ENCODE results near the gene LRRC4. TPM values are rescaled to one million over a fixed set of nuclear protein-coding genes. Genes with fewer than 3 reads are reported as not detected.

LRRC4 gene
- total and polyA plus RNA-seq, 5 donors from 2014 or later: 0.06 TPM; not detected in 4

DNA sequence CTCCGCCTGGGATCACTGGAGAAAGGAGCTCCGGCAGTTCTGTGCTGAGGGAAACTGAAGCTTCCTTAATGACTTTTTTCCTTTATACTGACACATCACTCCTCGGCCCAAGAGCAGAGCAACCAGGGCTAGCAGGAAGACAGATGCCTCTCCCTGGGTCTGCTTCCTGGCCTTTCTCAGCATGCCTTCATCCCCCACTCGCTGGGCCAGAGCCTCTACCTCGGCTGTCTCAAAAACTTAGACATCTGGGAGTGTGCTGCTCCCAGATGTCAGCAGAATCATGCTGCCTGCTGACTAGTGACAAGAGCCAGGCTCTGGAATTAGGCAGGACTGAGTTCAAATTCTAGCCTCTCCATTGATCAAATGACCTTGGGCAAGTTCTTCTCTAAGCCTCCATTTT, 24.4 kb upstream of the LRRC4 start:
- Histone ChIP-seq H3K9me3 (ENCODE audit: control insufficient read depth in 2 of 2, low read length in 2 of 2) (no peaks in the 10 kb centered on the region), H3K27me3 (ENCODE audit: control insufficient read depth, insufficient read depth, low read length) (no peaks in the 10 kb centered on the region), H3K4me1 (ENCODE audit: control insufficient read depth, insufficient read depth, low read length, poor library complexity, severe bottlenecking) (peaks cover 23% of the 10 kb centered on the region), H3K4me3 (ENCODE audit: low read depth, low read length) (no peak overlapping the region), H3K27ac (ENCODE audit: insufficient read depth, low read length, poor library complexity, severe bottlenecking) (no peak overlapping the region), H3K36me3 (ENCODE audit: control insufficient read depth, insufficient read depth, low read length) (no peaks in the 10 kb centered on the region)
- no peak overlapping the region for H3K27ac Mint-ChIP-seq
- no peak overlapping the region for H3K4me3 Mint-ChIP-seq
- DNase-seq (no peak), ATAC-seq (ENCODE audit: low read depth in 2 of 2) (no peak)
- H3K4me1 Mint-ChIP-seq: peaks cover 11 to 64% (median 36%) of the 10 kb centered on the region in 4 donors
- no peaks in the 10 kb centered on the region for H3K36me3 Mint-ChIP-seq
- H3K9me3 Mint-ChIP-seq: no peaks in the 10 kb centered on the region
- no peaks in the 10 kb centered on the region for H3K27me3 Mint-ChIP-seq

DNA sequence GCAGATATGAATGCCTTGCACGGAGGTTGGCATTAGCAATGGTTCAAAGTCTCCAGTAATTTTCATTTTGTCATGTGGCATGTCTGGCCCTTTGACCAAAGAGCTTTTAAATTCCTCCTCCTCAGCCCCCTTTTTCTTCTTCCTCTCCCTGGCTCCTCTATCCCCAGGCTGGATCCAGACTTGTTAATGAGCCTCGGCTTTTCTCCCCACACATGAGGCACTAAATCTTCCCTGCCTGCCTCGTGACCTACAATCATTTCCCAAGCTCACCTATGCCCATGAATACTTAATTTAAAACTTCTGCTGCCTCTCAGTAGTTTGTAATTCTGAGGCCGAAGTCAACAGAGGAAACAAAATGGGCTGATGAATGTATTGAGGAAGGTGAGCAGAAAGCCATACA, 23.3 kb upstream of the LRRC4 start:
- Mint-ChIP-seq H3K4me1 (peaks cover 11 to 53% (median 28%) of the 10 kb centered on the region in 4 donors), H3K27ac (no peak overlapping the region), H3K4me3 (no peak overlapping the region)

DNA sequence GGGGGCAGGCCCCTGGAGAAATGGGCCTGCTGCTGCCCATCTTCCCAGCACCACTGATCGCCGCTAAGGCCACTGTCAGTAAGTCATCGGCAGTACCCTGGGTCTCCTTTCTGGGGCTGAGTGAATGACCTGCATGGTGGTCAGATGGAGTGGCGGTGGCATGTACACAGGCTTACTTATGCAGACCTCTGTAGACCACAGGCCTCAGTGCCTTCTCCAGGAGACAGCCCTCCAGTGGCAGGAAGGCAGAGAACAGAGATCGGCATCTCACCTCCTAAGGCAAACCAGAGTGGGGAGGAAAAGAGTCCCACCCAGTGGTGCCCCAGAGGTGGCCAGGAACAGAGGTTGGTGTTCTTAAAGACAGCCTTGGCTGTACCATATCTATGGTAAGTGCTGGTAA, 22.8 kb upstream of the LRRC4 start:
- H3K27me3 ChIP-seq (ENCODE audit: control insufficient read depth, insufficient read depth, low read length): no peaks in the 10 kb centered on the region
- Mint-ChIP-seq H3K27me3 (no peaks in the 10 kb centered on the region), H3K9me3 (no peaks in the 10 kb centered on the region), H3K27ac (no peak overlapping the region), H3K36me3 (no peaks in the 10 kb centered on the region), H3K4me3 (no peak overlapping the region), H3K4me1 (peaks cover 7 to 48% (median 23%) of the 10 kb centered on the region in 4 donors)
- no peaks in the 10 kb centered on the region for H3K9me3 ChIP-seq (ENCODE audit: control insufficient read depth in 2 of 2, low read length in 2 of 2)
- no peaks in the 10 kb centered on the region for H3K36me3 ChIP-seq (ENCODE audit: control insufficient read depth, insufficient read depth, low read length)
- H3K4me3 ChIP-seq (ENCODE audit: low read depth, low read length): no peak overlapping the region
- DNase-seq (no peak), ATAC-seq (ENCODE audit: low read depth in 2 of 2) (no peak)
- H3K4me1 ChIP-seq (ENCODE audit: control insufficient read depth, insufficient read depth, low read length, poor library complexity, severe bottlenecking): peaks cover 6% of the 10 kb centered on the region
- no peak overlapping the region for H3K27ac ChIP-seq (ENCODE audit: insufficient read depth, low read length, poor library complexity, severe bottlenecking)

More for the DNA sequence above, 23.3 kb upstream of the LRRC4 start:
- DNase-seq: no peak
- Mint-ChIP-seq H3K9me3 (no peaks in the 10 kb centered on the region), H3K36me3 (no peaks in the 10 kb centered on the region), H3K27me3 (no peaks in the 10 kb centered on the region)
- no peaks in the 10 kb centered on the region for H3K9me3 ChIP-seq (ENCODE audit: control insufficient read depth in 2 of 2, low read length in 2 of 2)
- H3K27me3 ChIP-seq (ENCODE audit: control insufficient read depth, insufficient read depth, low read length): no peaks in the 10 kb centered on the region
- H3K4me1 ChIP-seq (ENCODE audit: control insufficient read depth, insufficient read depth, low read length, poor library complexity, severe bottlenecking): peaks cover 11% of the 10 kb centered on the region
- H3K36me3 ChIP-seq (ENCODE audit: control insufficient read depth, insufficient read depth, low read length): no peaks in the 10 kb centered on the region
- ATAC-seq (ENCODE audit: low read depth in 2 of 2): no peak
- H3K4me3 ChIP-seq (ENCODE audit: low read depth, low read length): no peak overlapping the region
- no peak overlapping the region for H3K27ac ChIP-seq (ENCODE audit: insufficient read depth, low read length, poor library complexity, severe bottlenecking)

DNA sequence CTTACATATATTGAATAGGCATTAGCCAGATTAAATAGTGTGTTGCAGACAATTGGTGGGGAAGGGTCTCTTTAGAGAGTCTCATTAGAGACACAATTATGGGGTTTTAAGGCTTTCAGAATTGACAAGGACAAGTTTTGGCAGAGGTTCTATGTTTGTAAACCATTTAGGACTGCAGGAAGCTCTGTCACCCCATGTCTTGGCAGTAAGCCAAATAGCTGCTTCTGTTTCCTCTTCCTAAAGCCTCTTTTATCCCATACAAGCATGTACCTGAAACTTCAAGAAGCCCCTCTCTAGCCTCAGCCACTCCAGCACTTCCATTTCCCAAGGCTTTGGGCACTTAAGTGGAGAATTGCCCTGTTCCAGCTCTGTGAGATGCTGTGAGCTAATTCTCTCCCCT, 21.8 kb upstream of the LRRC4 start:
- no peaks in the 10 kb centered on the region for H3K9me3 ChIP-seq (ENCODE audit: control insufficient read depth in 2 of 2, low read length in 2 of 2)
- no peaks in the 10 kb centered on the region for H3K36me3 Mint-ChIP-seq
- no peaks in the 10 kb centered on the region for H3K27me3 ChIP-seq (ENCODE audit: control insufficient read depth, insufficient read depth, low read length)
- no peaks in the 10 kb centered on the region for H3K9me3 Mint-ChIP-seq
- H3K27ac Mint-ChIP-seq: peak overlapping the region in 2 of 3 donors; percentile 22 to 68
- no peaks in the 10 kb centered on the region for H3K27me3 Mint-ChIP-seq
- DNase-seq (peak in 2 of 3 donors; percentile 19 to 20), ATAC-seq (ENCODE audit: low read depth in 2 of 2) (no peak)
- no peak overlapping the region for H3K4me3 ChIP-seq (ENCODE audit: low read depth, low read length)
- no peaks in the 10 kb centered on the region for H3K4me1 ChIP-seq (ENCODE audit: control insufficient read depth, insufficient read depth, low read length, poor library complexity, severe bottlenecking)
- H3K4me3 Mint-ChIP-seq: no peak overlapping the region
- peaks cover 5 to 38% (median 17%) of the 10 kb centered on the region in 4 donors for H3K4me1 Mint-ChIP-seq
- H3K36me3 ChIP-seq (ENCODE audit: control insufficient read depth, insufficient read depth, low read length): no peaks in the 10 kb centered on the region
- H3K27ac ChIP-seq (ENCODE audit: insufficient read depth, low read length, poor library complexity, severe bottlenecking): no peak overlapping the region

DNA sequence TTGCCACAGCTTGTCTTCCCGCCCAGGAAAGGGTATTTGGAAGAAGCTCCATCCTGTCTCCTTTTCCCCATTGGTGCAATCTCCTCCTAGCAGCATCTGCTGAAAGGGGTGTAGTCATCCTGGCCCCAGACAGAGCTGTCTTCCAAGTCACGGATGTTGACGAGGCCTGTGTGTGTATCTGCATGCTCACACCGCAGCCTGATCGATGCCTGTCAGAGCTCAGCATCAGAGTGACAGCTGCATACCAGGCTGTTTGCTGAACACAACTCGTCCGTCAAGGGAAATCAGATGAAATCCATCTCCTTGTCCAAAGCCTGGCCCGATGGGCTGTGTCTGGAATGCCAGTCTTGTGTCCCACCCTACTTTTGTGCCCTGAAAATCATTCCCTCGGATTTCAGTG, 21.2 kb upstream of the LRRC4 start:
- Histone ChIP-seq H3K4me1 (ENCODE audit: control insufficient read depth, insufficient read depth, low read length, poor library complexity, severe bottlenecking) (no peaks in the 10 kb centered on the region), H3K4me3 (ENCODE audit: low read depth, low read length) (no peak overlapping the region), H3K27ac (ENCODE audit: insufficient read depth, low read length, poor library complexity, severe bottlenecking) (no peak overlapping the region), H3K27me3 (ENCODE audit: control insufficient read depth, insufficient read depth, low read length) (no peaks in the 10 kb centered on the region), H3K9me3 (ENCODE audit: control insufficient read depth in 2 of 2, low read length in 2 of 2) (no peaks in the 10 kb centered on the region), H3K36me3 (ENCODE audit: control insufficient read depth, insufficient read depth, low read length) (no peaks in the 10 kb centered on the region)
- Mint-ChIP-seq H3K4me1 (peaks cover 5 to 32% (median 13%) of the 10 kb centered on the region in 4 donors), H3K27ac (peak overlapping the region in 2 of 3 donors; percentile 9 to 57), H3K36me3 (no peaks in the 10 kb centered on the region), H3K27me3 (no peaks in the 10 kb centered on the region), H3K9me3 (no peaks in the 10 kb centered on the region), H3K4me3 (no peak overlapping the region)
- ATAC-seq (ENCODE audit: low read depth in 2 of 2) (no peak), DNase-seq (no peak)

DNA sequence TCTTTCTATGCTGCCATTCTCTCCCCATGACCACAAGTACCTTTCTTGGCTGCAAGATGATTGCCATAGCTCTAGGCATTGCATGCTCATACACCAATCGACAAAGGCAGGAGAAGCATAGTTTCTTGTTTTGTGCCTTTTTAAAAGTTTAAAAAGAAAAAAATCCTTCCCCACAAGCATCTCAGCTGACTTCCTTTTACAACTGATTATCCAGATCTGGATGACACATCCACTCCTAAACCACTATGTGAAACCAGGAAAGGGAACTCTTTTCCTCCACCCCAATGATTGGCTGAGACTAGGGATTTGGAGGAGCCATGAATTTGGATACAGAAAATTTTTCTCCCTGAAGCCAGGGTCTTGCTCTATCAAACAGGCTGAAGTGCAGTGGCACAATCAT, 14.5 kb upstream of the LRRC4 start:
- ATAC-seq (ENCODE audit: low read depth in 2 of 2) (no peak), DNase-seq (no peak)
- no peak overlapping the region for H3K4me3 ChIP-seq (ENCODE audit: low read depth, low read length)
- H3K4me1 ChIP-seq (ENCODE audit: control insufficient read depth, insufficient read depth, low read length, poor library complexity, severe bottlenecking): no peaks in the 10 kb centered on the region
- Mint-ChIP-seq H3K4me1 (peaks cover 0 to 7% (median 4%) of the 10 kb centered on the region in 4 donors), H3K4me3 (no peak overlapping the region), H3K36me3 (peaks cover 8% of the 10 kb centered on the region), H3K27ac (peak overlapping the region in 1 of 3 donors; percentile 17), H3K9me3 (no peaks in the 10 kb centered on the region), H3K27me3 (no peaks in the 10 kb centered on the region)
- H3K27ac ChIP-seq (ENCODE audit: insufficient read depth, low read length, poor library complexity, severe bottlenecking): no peak overlapping the region
- no peaks in the 10 kb centered on the region for H3K9me3 ChIP-seq (ENCODE audit: control insufficient read depth in 2 of 2, low read length in 2 of 2)
- H3K27me3 ChIP-seq (ENCODE audit: control insufficient read depth, insufficient read depth, low read length): no peaks in the 10 kb centered on the region
- H3K36me3 ChIP-seq (ENCODE audit: control insufficient read depth, insufficient read depth, low read length): no peaks in the 10 kb centered on the region

DNA sequence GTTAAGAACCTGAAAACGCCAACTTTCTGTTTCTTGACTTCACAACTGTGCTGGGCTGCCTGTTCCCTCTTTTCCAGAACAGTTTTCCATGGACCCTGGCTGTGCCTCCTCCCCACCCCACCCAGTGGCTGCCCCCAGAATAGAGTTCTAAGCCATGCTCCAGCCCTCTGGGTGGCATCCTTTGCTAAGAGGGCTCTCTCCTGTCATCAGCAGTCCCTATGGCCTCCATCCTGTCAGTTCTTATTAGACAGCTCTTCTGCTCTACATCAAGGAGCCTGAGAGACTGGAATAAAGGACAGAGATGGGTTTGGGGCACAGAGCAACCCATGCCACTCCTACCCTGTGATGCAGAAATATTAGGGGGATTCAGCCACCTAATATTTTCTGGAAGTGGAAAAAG, 13.9 kb upstream of the LRRC4 start:
- Histone ChIP-seq H3K4me3 (ENCODE audit: low read depth, low read length) (no peak overlapping the region), H3K4me1 (ENCODE audit: control insufficient read depth, insufficient read depth, low read length, poor library complexity, severe bottlenecking) (no peaks in the 10 kb centered on the region), H3K36me3 (ENCODE audit: control insufficient read depth, insufficient read depth, low read length) (no peaks in the 10 kb centered on the region), H3K9me3 (ENCODE audit: control insufficient read depth in 2 of 2, low read length in 2 of 2) (no peaks in the 10 kb centered on the region), H3K27me3 (ENCODE audit: control insufficient read depth, insufficient read depth, low read length) (no peaks in the 10 kb centered on the region), H3K27ac (ENCODE audit: insufficient read depth, low read length, poor library complexity, severe bottlenecking) (no peak overlapping the region)
- no peak for DNase-seq
- no peak for ATAC-seq (ENCODE audit: low read depth in 2 of 2)
- H3K36me3 Mint-ChIP-seq: peaks cover 8% of the 10 kb centered on the region
- no peaks in the 10 kb centered on the region for H3K9me3 Mint-ChIP-seq
- H3K27ac Mint-ChIP-seq: peak overlapping the region in 1 of 3 donors; percentile 17
- no peaks in the 10 kb centered on the region for H3K27me3 Mint-ChIP-seq
- H3K4me1 Mint-ChIP-seq: peaks cover 0 to 7% (median 3%) of the 10 kb centered on the region in 4 donors
- H3K4me3 Mint-ChIP-seq: no peak overlapping the region

DNA sequence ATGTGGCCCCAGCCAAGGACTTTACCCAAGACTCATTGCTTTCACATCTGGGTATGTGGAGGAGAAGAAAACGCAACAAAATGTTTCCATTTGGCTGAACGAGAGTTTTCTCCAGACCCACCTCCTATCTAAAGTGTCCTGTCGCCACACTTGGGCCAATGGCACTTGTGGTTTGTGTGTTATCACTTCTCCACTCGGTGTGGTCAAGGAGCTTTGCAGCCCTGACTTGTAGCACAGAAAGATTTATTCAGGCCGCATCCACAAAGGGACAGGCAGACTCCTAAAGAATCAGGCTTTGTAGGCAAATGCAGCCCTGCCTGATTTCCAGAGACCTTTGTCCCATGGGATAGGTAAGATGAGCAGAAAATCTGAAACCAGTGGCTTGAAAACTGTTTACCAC, 12.8 kb upstream of the LRRC4 start:
- Mint-ChIP-seq H3K27me3 (no peaks in the 10 kb centered on the region), H3K27ac (no peak overlapping the region), H3K4me1 (peaks cover 0 to 7% (median 3%) of the 10 kb centered on the region in 4 donors), H3K36me3 (peaks cover 8% of the 10 kb centered on the region), H3K9me3 (no peaks in the 10 kb centered on the region), H3K4me3 (no peak overlapping the region)
- DNase-seq (no peak), ATAC-seq (ENCODE audit: low read depth in 2 of 2) (no peak)
- no peaks in the 10 kb centered on the region for H3K9me3 ChIP-seq (ENCODE audit: control insufficient read depth in 2 of 2, low read length in 2 of 2)
- no peak overlapping the region for H3K27ac ChIP-seq (ENCODE audit: insufficient read depth, low read length, poor library complexity, severe bottlenecking)
- no peaks in the 10 kb centered on the region for H3K4me1 ChIP-seq (ENCODE audit: control insufficient read depth, insufficient read depth, low read length, poor library complexity, severe bottlenecking)
- H3K4me3 ChIP-seq (ENCODE audit: low read depth, low read length): no peak overlapping the region
- H3K36me3 ChIP-seq (ENCODE audit: control insufficient read depth, insufficient read depth, low read length): no peaks in the 10 kb centered on the region
- H3K27me3 ChIP-seq (ENCODE audit: control insufficient read depth, insufficient read depth, low read length): no peaks in the 10 kb centered on the region
